ENCODE results near the gene LBHD2. TPM values are rescaled to one million over a fixed set of nuclear protein-coding genes. Genes with fewer than 3 reads are reported as not detected.
A peak's percentile ranks its signal among the peaks of the same experiment; 100 is the strongest.

LBHD2 gene
- polyA plus RNA-seq, 1 experiment = not detected

DNA sequence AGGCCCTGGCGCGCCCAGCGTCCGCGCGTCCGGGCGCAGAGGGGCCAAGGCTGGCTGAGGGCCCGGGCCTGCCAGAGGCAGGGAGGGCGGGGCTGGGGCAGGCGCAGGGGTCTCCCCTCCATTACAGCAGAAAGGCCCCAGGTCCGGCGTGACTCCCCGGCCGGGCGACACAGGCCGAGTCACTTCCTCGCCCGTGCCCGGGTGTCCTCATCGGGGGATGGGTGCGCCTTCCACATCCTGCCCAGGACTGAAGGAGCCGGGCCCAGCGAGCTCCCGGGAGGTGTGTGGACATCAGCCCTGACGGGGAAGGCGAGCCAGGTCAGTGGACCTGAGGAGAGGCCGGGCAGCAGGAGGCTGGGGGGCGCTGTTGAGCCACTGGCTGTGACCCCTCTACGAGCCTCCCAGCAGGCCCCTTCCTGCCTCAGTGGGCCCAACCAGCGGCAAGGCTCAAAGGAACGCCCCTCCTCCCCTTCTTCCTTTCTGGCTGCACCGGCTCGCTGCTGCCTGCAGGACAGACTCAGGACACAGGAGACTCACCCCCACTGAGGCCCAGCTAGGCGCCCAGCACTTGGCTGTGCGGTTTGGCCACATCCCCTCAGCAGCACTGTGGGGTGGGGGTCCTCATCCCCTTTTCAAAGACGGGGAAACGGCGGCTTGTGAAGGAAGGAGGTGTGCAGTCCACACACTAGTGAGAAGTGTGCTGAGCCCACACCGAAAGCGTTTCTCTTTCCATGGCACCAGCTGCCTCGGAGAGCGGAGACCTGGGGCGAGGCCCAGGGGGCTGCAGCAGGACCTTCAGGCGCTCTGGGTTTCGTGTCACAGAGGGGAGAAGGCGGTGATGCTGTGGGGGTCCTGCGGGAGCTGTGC, 39.9 kb downstream of the LBHD2 start:
- no peak for DNase-seq (ENCODE audit: low read depth, low spot score)
- ChIA-PET CTCF (interaction anchor here (1.5 kb wide), 1 partner anchor 18 kb away, joined by 3 read pairs; no protein-coding TSS in a partner anchor), POLR2A (no interaction called here)
- Histone ChIP-seq H3K27ac (ENCODE audit: low read depth, low read length) (no peak overlapping the region), H3K9me3 (ENCODE audit: control insufficient read depth, insufficient read depth, low read length) (no peaks in the 10 kb centered on the region; the same call in 1 of the 2 replicates), H3K27me3 (ENCODE audit: control insufficient read depth, insufficient read depth, low read length) (peaks cover 14% of the 10 kb centered on the region), H3K4me3 (ENCODE audit: low read depth, low read length) (peak overlapping the region; percentile 45)
- TF ChIP-seq, protein P1, sequence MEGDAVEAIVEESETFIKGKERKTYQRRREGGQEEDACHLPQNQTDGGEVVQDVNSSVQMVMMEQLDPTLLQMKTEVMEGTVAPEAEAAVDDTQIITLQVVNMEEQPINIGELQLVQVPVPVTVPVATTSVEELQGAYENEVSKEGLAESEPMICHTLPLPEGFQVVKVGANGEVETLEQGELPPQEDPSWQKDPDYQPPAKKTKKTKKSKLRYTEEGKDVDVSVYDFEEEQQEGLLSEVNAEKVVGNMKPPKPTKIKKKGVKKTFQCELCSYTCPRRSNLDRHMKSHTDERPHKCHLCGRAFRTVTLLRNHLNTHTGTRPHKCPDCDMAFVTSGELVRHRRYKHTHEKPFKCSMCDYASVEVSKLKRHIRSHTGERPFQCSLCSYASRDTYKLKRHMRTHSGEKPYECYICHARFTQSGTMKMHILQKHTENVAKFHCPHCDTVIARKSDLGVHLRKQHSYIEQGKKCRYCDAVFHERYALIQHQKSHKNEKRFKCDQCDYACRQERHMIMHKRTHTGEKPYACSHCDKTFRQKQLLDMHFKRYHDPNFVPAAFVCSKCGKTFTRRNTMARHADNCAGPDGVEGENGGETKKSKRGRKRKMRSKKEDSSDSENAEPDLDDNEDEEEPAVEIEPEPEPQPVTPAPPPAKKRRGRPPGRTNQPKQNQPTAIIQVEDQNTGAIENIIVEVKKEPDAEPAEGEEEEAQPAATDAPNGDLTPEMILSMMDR (IDR thresholded peaks at IDR 0.05; ENCODE audit: low read depth, low read length) = peak; percentile 29

DNA sequence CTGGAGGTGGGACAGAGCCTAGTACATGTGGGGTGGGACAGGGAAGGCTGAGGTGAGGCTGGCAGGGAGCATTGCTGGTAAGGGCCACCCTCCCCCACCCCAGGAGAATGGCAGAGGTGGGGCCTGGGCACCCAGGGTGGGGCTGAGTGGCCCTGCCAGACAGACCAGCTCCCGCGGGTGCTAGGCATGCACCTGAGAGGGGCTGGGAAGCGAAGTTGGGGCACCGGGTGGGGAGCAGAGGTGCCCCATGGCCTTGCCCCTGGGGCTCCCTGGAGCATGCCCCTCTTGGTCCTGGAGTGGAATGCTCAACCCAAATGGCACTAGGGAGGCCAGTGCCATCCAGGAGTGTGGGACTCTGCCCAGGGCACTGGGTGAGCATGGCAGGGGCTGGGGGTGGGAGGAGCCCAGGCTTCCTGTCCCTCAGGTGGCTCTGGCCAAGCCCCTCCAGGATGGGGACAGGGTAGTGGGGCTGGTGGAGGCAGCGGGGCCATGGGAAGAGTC, 40.5 kb downstream of the LBHD2 start:
- H3K27me3 ChIP-seq (ENCODE audit: control insufficient read depth, insufficient read depth, low read length) = peaks cover 14% of the 10 kb centered on the region
- H3K27ac ChIP-seq (ENCODE audit: low read depth, low read length) = no peak overlapping the region
- H3K4me3 ChIP-seq (ENCODE audit: low read depth, low read length) = no peak overlapping the region; the same call in 1 of the 2 replicates
- TF ChIP-seq, protein P1 (IDR thresholded peaks at IDR 0.05; ENCODE audit: low read depth, low read length) = no peak
- no peak for DNase-seq (ENCODE audit: low read depth, low spot score)
- ChIA-PET POLR2A (no interaction called here), CTCF (interaction anchor here (1.5 to 3.0 kb wide), 2 partner anchors 12 to 19 kb away, joined by 3 to 8 read pairs; no protein-coding TSS in a partner anchor)
- no peaks in the 10 kb centered on the region; the same call in 1 of the 2 replicates for H3K9me3 ChIP-seq (ENCODE audit: control insufficient read depth, insufficient read depth, low read length)

DNA sequence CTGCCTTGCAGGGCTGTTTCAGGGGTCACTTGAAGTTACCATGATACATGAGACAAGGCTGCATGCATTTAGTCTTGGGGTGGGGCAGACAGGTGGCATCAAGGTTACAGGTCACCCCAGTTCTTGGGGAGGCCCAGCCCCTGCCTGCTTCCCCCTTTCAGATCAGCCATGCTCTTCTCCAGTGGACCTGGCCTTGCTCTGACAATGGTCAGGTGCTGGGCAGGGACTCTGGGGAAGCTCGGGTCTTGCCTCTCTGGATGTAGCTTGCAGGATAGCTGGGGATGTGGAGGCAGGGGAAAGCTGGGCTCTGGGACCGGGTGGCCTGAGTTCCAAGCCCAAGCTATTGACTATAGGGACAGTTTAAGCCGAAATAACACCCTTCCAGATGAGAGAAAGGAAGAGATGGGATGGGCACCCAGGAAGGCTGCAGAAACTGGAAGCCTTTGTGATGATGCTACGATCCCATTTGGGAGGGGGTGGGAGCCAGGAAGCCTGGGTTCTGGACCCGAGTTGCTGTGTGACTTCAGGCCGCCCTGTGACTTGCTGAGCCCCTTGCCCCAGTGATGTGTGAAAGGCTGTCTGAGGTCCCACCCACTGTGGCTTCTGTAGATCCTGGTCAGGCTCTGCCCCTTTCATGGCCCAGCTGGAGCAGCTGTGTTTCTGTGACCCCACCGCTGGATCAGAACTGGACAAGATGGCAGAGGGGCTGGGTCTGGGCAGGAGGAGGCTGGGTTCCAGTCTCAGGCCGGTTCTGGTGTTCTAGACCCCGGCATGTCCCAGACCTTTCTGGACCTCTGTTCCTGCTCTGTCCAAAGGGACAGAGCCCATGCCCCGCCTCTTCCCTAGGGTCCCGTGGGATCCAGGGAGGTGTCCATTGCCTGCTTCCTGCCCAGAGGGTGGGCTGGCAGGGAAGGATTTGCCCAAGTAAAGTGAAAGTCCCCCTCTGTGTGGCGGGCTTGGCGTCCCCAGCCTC, 41.4 kb downstream of the LBHD2 start:
- POLR2A ChIA-PET = no interaction called here
- TF ChIP-seq, protein P1 (IDR thresholded peaks at IDR 0.05; ENCODE audit: low read depth, low read length) = no peak

DNA sequence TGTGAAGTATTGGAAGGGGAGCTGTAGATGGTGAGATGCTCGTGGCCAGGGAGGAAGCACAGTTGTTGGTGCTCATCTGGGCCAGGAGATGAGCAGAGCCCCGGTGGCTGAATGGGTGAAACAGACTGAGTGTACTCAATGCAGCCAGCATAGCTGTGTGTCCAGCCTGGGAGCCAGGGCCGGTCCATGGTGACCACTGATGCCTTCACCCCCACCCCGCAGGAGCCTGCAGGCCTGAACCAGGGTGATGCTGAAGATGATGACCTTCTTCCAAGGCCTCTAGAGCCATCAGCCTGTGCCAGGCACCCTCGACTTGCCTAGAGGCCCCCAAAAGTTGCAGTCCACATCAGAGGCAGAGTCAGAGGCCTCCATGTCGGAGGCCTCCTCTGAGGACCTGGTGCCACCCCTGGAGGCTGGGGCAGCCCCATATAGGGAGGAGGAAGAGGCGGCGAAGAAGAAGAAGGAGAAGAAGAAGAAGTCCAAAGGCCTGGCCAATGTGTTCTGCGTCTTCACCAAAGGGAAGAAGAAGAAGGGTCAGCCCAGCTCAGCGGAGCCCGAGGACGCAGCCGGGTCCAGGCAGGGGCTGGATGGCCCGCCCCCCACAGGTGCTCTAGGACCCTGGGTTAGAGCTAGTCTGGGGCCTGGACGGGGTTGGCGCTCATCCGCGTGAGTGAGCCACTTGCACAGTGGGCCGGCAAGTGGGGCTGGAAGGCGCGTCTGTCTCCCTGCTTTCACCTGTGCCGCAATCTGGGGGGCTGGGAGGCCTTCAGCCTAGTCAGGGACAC, 42.3 kb downstream of the LBHD2 start:
- CTCF ChIA-PET = interaction anchor here (0.7 to 3.1 kb wide), 3 partner anchors 10 to 21 kb away, joined by 3 to 12 read pairs (median 8); no protein-coding TSS in a partner anchor
- DNase-seq (ENCODE audit: low read depth, low spot score) = no peak
- Histone ChIP-seq H3K9me3 (ENCODE audit: control insufficient read depth, insufficient read depth, low read length) (no peaks in the 10 kb centered on the region; the same call in 1 of the 2 replicates), H3K27me3 (ENCODE audit: control insufficient read depth, insufficient read depth, low read length) (peaks cover 14% of the 10 kb centered on the region), H3K27ac (ENCODE audit: low read depth, low read length) (no peak overlapping the region), H3K4me3 (ENCODE audit: low read depth, low read length) (peak overlapping the region; percentile 34)
- TF ChIP-seq, protein P1 (IDR thresholded peaks at IDR 0.05; ENCODE audit: low read depth, low read length) = no peak
- POLR2A ChIA-PET = interaction anchor here (0.9 kb wide), 1 partner anchor 402 kb away, joined by 3 read pairs; no protein-coding TSS in a partner anchor

More for the DNA sequence above, 41.4 kb downstream of the LBHD2 start:
- peaks cover 14% of the 10 kb centered on the region for H3K27me3 ChIP-seq (ENCODE audit: control insufficient read depth, insufficient read depth, low read length)
- no peak overlapping the region for H3K27ac ChIP-seq (ENCODE audit: low read depth, low read length)
- no peak for DNase-seq (ENCODE audit: low read depth, low spot score)
- no peak overlapping the region for H3K4me3 ChIP-seq (ENCODE audit: low read depth, low read length)
- CTCF ChIA-PET = interaction anchor here (3.0 to 3.1 kb wide), 2 partner anchors 11 to 20 kb away, joined by 8 to 12 read pairs; no protein-coding TSS in a partner anchor
- no peaks in the 10 kb centered on the region; the same call in 1 of the 2 replicates for H3K9me3 ChIP-seq (ENCODE audit: control insufficient read depth, insufficient read depth, low read length)
